ENCODE results near the gene VAV2.

GRCh38 chr9:133960568-133961129 lies 31.5 kb downstream of the VAV2 start:
- no peak for TF ChIP-seq CTCF (conservative IDR thresholded peaks at IDR 0.05; ENCODE audit: low read depth, low read length)
- no peak for TF ChIP-seq BHLHE40 (IDR thresholded peaks at IDR 0.05; ENCODE audit: low read depth, low read length)
- TF ChIP-seq POLR2A (IDR thresholded peaks at IDR 0.05; ENCODE audit: low read depth, low read length): no peak
- no peak for TF ChIP-seq SMC3 (IDR thresholded peaks at IDR 0.05; ENCODE audit: low read depth, low read length)
